Measurements from ENCODE around the gene NNAT.
A peak's percentile ranks its signal among the peaks of the same experiment; 100 is the strongest.
"Not testable (repeated sequence)": the region's sequence is repeated elsewhere in the genome, so short reads cannot be mapped to it uniquely, and the experiment has no call there.

Gene NNAT

GRCh38 chr20:37544386-37544785 is 23.3 kb downstream of the NNAT start:
- H3K27ac Mint-ChIP-seq, result no peak overlapping the region
- H3K27me3 Mint-ChIP-seq (ENCODE audit: low read depth, poor library complexity), result peaks cover 2% of the 10 kb centered on the region
- peaks cover under 1% of the 10 kb centered on the region for H3K9me3 Mint-ChIP-seq
- peaks cover 27% of the 10 kb centered on the region for H3K4me1 Mint-ChIP-seq
- DNase-seq, result no peak
- peaks cover under 1% of the 10 kb centered on the region for H3K36me3 Mint-ChIP-seq (ENCODE audit: low read depth)
- no peak for TF ChIP-seq CTCF (IDR thresholded peaks at IDR 0.05)
- no peak overlapping the region for H3K4me3 Mint-ChIP-seq

- no peak for DNase-seq
- Mint-ChIP-seq H3K36me3 (ENCODE audit: low read depth) (peaks cover 5% of the 10 kb centered on the region), H3K4me3 (no peak overlapping the region), H3K4me1 (peaks cover 22% of the 10 kb centered on the region), H3K9me3 (peaks cover 4% of the 10 kb centered on the region), H3K27me3 (ENCODE audit: low read depth, poor library complexity) (peaks cover 2% of the 10 kb centered on the region), H3K27ac (peak overlapping the region; percentile 1)
- no peak for TF ChIP-seq CTCF (IDR thresholded peaks at IDR 0.05)
Measured at GRCh38 chr20:37545516-37545915, 24.5 kb downstream of the NNAT start.

GRCh38 chr20:37547912-37548311 is 26.9 kb downstream of the NNAT start:
- Mint-ChIP-seq H3K4me3 (no peak overlapping the region), H3K27ac (no peak overlapping the region), H3K9me3 (peaks cover 4% of the 10 kb centered on the region), H3K4me1 (peaks cover 10% of the 10 kb centered on the region), H3K36me3 (ENCODE audit: low read depth) (peaks cover 5% of the 10 kb centered on the region), H3K27me3 (ENCODE audit: low read depth, poor library complexity) (peaks cover 6% of the 10 kb centered on the region)
- DNase-seq, result no peak
- TF ChIP-seq CTCF (IDR thresholded peaks at IDR 0.05), result no peak

- H3K27me3 Mint-ChIP-seq (ENCODE audit: low read depth, poor library complexity); H3K9me3 Mint-ChIP-seq; H3K4me1 Mint-ChIP-seq; H3K36me3 Mint-ChIP-seq (ENCODE audit: low read depth); H3K27ac Mint-ChIP-seq; DNase-seq; H3K4me3 Mint-ChIP-seq: not testable (repeated sequence)
Measured at GRCh38 chr20:37550101-37550920, 29.3 kb downstream of the NNAT start.

GRCh38 chr20:37551660-37552059 is 30.6 kb downstream of the NNAT start:
- not testable (repeated sequence) for H3K36me3 Mint-ChIP-seq (ENCODE audit: low read depth); H3K27me3 Mint-ChIP-seq (ENCODE audit: low read depth, poor library complexity); DNase-seq; H3K27ac Mint-ChIP-seq; H3K4me3 Mint-ChIP-seq; H3K4me1 Mint-ChIP-seq; H3K9me3 Mint-ChIP-seq

GRCh38 chr20:37552415-37552814 is 31.4 kb downstream of the NNAT start:
- no peak for DNase-seq
- Mint-ChIP-seq H3K4me1 (peaks cover 9% of the 10 kb centered on the region), H3K4me3 (no peak overlapping the region), H3K27ac (no peak overlapping the region), H3K27me3 (ENCODE audit: low read depth, poor library complexity) (peaks cover 8% of the 10 kb centered on the region), H3K36me3 (ENCODE audit: low read depth) (peaks cover 5% of the 10 kb centered on the region), H3K9me3 (peaks cover 4% of the 10 kb centered on the region)
- TF ChIP-seq CTCF (IDR thresholded peaks at IDR 0.05), result no peak

GRCh38 chr20:37554721-37555298 is 33.8 kb downstream of the NNAT start:
- not testable (repeated sequence) for H3K36me3 Mint-ChIP-seq (ENCODE audit: low read depth)
- H3K27me3 Mint-ChIP-seq (ENCODE audit: low read depth, poor library complexity), result peaks cover 17% of the 10 kb centered on the region

More at GRCh38 chr20:37554721-37555298, 33.8 kb downstream of the NNAT start:
- not testable (repeated sequence) for H3K4me3 Mint-ChIP-seq, H3K4me1 Mint-ChIP-seq, H3K27ac Mint-ChIP-seq, DNase-seq, H3K9me3 Mint-ChIP-seq
